Hindlimb muscle (tissue), 1 donor: ENCODE data around the gene HYDIN. TPM values are rescaled to one million over a fixed set of nuclear protein-coding genes. Genes with fewer than 3 reads are reported as not detected.
"Not testable (repeated sequence)": the region's sequence is repeated elsewhere in the genome, so short reads cannot be mapped to it uniquely, and the experiment has no call there.

Experiments
- DNase-seq: peaks from one replicate; pipeline ENCODE4 v3.0.0-alpha.2; 2013
- polyA plus RNA-seq: library from polyadenylated mRNA; unstranded; fragments of 120-200 nt; gene quantifications from one replicate; pipeline ENCODE4 v1.2.1, GENCODE V29; 2013; ENCODE audit not compliant: insufficient read length

HYDIN gene
- polyA plus RNA-seq, 1 donor, result 2.8 TPM

DNA sequence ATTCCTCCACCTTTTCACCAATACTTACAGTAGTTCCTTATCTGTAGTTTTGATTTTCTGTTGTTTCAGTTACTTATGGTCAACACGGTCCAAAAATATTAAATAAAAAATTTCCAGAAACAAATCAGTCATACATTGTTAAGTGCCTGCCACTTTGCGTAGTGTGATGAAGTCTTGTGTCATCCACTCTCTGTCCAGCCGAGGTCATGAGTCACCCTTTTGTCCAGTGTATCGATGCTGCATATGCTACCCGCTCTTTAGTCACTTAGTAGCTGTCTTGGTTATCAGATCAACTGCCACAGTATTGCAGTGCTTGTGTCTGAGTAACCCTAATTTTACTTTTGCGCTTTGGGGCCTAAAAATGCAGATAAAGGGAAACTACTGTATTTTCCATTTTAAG, 146.9 kb downstream of the HYDIN start:
- DNase-seq, result not testable (repeated sequence)

DNA sequence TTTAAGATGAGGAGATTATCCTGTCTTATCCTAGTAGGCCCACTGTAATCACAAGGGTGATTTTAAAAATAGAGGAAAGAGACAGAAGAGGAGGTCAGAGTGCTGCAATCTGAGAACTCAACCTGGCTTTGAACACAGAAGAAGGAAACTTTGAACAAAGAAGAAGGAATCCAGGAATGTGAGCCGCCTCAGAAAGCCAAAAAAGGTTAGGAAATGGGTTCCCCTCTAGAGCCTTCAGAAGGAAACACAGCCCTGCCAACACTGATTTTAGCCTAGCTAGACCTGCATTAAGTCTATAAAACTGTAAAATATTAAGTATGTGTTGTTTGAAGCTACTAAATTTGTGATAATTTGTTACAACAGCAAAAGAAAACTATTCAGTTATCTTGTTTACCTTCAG, 149.7 kb downstream of the HYDIN start:
- not testable (repeated sequence) for DNase-seq

DNA sequence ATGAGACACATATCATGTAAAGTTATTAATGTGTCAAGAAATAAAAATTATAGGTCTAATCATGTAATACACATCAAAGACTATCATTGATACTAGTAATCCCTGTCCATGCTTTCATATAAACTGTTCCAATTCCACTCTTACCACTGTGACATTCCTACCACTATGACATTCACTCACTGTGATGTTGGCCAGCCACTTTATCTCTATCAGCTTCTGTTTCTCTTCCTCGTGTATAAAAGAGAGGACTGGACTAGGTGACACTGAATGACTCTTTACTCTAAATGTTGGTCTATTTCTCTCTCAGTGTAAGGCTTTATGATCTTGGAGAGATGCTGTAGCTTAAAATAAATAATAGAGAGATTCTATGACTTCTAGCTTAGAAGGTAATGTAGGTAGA, 150.3 kb downstream of the HYDIN start:
- DNase-seq, result not testable (repeated sequence)

DNA sequence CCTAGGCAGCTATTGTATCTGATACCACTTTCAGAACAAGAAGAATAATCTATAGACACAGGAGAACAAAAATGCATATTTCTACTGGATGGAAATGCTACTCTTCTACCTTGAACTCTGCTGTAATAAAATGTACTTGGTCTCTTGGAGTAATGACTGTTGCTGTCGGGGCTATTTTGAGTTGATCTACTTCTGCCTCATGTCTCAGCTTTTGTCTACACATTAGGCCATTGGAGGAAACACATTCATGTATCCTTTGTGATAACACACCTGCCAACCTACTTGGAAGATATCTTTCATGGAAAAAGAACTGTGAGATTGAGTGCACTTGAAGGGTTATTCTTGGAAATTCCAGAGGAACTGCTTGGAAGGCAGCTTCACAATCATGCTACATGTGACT, 159.9 kb downstream of the HYDIN start:
- not testable (repeated sequence) for DNase-seq

GRCh38 chr16:71069842-71070241, 160.7 kb downstream of the HYDIN start:
- not testable (repeated sequence) for DNase-seq

GRCh38 chr16:71053897-71054609, 176.5 kb downstream of the HYDIN start:
- not testable (repeated sequence) for DNase-seq

DNA sequence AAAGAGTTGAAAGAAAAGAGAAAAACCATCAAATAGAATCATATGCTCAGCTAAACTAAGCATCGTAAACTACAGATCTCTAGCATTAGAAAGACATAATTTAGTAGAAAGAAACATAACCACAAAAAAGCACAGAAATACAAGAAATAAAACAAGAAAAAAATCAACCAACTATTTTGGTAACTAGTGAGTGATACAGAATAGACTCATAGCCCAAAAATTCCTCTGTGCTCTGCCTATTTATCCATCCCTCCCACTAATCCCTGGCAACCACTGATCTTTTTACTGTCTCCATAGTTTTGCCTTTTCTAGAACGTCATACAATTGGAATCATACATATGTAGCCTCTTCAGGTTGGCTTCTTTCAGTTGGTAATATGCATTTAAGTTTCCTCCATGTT, 180.2 kb downstream of the HYDIN start:
- not testable (repeated sequence) for DNase-seq

DNA sequence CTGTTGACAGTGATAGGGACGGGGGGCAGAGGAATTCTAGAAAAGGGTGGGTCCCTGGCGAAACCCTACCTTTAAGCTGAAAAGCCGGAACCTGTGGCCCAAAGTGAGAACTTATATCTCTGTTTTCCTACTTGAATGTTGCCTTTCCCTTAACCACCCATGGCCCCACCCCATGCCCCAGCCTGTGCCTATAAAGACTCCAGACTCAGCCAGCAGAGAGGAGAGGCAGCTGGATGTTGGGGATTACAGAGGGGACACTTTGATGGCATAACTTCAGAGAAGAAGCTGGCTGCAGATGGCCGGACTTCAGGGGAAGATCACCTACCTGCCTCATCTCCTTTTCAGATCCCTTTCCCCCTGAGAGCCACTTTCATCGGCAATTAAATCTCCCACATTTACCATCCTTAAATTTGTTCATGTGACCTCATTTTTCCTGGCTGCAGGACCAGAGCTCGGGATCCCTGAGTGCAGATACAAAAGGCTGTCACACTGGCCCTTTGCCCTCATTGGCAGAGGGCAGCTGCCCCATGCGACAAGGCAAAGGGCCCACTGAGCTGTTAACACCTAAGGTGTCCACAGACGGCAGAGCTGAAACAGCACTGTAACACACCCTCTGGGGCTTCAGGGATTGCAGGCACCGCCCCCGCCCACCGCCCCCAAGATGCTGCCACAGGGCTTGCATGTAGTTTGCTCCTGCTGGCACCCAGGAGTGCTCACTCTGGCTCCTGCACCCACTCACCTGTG, 191.0 kb downstream of the HYDIN start:
- DNase-seq, result not testable (repeated sequence)

DNA sequence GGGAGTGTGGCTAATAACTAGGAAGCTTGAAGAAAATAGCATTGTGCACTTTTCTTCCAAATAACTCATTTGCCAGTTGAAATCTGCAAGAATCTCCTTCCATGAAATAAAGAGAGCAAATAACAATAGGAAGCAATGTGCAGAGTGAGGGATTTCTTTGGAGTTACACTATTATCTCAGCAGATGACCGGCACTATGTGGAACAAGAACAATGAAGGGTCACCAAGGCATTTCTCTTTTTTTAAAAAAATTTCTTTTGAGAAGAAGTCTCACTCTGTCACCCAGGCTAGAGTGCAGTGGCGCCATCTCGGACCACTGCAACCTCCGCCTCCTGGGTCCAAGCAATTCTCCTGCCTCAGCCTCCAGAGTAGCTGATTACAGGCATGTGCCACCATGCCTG, 192.1 kb downstream of the HYDIN start:
- not testable (repeated sequence) for DNase-seq

DNA sequence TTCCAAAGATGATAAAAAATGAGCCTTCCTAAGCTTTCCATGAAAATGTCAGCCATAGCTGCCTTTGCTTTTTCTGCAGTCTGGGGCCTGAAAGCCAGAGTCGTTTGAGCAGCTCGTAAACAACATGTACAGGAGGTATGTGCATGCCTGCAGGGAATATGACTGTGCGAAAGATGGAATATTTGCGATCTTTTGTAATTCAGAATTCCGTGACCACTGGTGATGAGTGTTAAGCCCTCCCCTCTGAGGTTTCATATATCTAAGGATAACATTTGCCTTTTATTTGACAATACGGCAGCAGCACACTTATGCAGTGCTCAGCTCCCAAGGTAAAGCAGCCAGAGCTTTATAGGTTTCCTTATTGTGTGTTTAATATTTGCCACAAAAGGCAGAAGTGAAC, 192.5 kb downstream of the HYDIN start:
- not testable (repeated sequence) for DNase-seq

DNA sequence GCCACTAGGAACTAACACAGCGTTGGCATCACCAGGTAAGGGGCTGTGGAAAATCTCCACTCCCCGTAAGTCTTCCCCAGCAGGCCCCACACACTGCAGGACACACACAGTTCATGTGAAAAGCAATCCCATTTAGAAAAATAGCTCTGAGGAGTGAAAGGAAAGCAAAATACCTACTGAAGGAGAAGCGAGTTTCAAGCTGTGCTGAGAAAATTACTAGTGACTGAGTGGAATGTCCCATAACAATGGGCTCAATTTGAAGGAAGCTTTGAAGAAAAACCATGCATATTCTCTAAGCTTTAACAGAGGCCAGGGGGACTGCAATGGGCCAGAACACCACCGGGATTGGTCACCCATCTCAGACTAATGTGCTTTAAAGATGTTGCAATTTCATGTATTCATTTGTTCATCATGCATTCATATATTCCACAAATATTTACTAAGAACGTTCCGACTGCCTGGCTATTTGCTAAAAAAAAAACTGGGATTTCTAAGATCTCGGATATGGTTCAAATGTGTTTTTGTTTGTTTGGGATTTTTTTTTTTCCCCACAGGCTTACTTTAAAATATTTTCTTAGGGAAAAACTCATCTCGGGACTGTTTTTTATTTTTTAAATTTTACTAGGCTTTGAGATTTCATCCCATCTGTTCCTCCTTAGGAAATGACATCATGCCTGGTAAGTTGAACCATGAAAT, 202.3 kb downstream of the HYDIN start:
- DNase-seq, result not testable (repeated sequence)

- not testable (repeated sequence) for DNase-seq
Observed at GRCh38 chr16:71027511-71027910, 203.0 kb downstream of the HYDIN start.

DNA sequence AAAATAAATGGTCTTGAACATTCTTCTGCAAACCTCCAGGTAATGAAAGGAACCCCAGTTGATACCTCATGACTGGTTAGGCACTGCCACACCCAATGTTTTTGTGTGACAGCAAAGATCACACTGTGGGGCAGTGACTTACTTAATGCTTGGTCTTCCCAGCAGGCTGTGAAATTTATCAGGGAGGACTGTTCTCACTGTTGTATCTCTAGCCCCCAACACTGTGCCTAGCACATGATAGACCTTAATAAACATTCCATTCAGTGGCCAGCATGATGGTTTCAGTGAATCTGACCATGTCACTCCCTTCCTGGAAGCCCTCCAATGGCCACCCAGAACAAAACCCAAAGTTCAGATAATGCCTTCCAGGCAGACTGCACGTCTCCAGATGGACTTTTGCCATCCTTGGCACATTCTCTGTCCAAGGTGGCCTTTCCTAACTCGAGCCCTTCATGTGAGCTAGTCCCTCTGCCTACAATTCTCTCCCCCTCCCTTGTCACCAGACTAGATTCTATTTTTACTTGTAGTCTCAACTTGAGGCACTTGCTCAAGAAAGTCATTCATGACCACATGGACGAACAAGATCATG, 206.6 kb downstream of the HYDIN start:
- not testable (repeated sequence) for DNase-seq

DNA sequence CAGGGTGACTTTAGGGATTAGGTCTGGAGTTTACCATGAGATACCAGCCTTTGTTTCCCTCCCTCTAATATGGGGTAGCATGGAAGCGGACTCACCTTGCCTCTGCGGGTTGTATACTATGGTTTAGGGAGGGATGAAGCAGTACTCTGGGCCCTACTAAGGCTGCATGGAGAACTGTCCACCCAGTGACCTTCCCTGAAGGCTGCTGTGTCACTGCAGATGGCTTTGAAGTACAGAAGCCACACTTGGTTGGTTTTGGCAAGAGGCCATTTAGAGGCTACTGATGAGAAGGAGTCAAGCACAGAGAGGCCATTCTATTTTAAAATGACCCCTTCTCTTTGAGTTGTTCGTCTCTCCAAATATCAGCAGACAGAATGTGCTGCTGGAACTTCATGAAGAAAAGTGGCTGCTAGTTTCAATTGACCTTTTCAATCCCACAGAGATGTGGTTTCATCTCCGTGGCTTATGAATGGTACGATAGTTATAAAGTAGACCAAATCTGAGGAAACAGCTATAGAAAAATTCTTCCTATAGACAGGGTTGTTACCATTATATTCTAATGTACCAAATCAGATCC, 208.5 kb downstream of the HYDIN start:
- not testable (repeated sequence) for DNase-seq

GRCh38 chr16:71019067-71019682, 211.3 kb downstream of the HYDIN start:
- DNase-seq, result not testable (repeated sequence)

DNA sequence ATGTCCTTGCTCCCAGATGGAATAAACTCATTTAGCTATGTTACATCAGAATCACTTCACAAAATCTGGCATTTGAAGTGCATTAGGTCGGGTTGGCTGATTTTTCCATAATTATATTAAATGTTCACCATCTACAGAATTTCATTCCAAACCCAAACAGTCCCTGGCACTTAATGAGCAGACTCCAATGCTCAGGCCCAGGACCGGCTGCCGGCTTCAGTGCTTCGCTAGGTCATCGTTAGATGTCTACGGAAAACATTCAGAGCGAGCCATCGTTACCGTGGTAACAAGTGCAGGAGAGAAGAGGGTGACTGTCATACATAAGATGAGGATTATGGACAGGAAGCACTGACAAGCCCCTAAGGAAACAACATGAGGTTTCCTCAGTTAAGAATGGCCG, 215.1 kb downstream of the HYDIN start:
- DNase-seq, result not testable (repeated sequence)

GRCh38 chr16:71009440-71010223, 220.9 kb downstream of the HYDIN start:
- not testable (repeated sequence) for DNase-seq

GRCh38 chr16:71006516-71006915, 224.0 kb downstream of the HYDIN start:
- DNase-seq, result not testable (repeated sequence)

GRCh38 chr16:70999735-71000134, 230.8 kb downstream of the HYDIN start:
- peak; percentile 15 for DNase-seq

DNA sequence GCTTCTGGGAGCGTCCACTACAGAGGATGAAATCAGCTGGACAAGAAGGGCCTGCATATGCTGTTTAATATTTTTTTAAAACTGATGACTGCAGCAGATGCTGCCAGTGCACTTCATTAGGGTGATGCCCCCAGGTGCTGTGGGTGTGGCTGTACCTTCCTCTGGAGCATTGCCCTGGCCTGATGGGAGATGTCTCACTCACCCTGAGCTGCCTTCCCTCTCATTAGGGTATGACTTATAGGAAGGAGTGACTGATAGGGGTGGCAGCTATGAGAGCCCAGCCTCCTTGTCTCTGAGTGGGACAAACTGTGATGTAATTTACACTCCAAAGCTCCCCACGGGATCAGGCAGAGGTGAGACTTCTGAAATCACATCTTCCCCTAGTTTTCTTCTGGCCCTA, 234.7 kb downstream of the HYDIN start:
- DNase-seq, result not testable (repeated sequence)

- not testable (repeated sequence) for DNase-seq
Observed at GRCh38 chr16:70992511-70992910, 238.0 kb downstream of the HYDIN start.
